ENCODE results near the gene NINJ1.

Gene NINJ1

GRCh38 chr9:93134015-93134739, at the start of gene NINJ1:
Gene NINJ1, minus strand, starts transcription at chr9:93134251. Its CDS starts 34 bp downstream, at chr9:93134217.
- peak; percentile 45 for DNase-seq

GRCh38 chr9:93183131-93183662, 49.1 kb upstream of the NINJ1 start:
- DNase-seq: no peak

GRCh38 chr9:93182572-93182971, 48.5 kb upstream of the NINJ1 start:
- DNase-seq: no peak

GRCh38 chr9:93181672-93182435, 47.8 kb upstream of the NINJ1 start:
- no peak for DNase-seq

GRCh38 chr9:93180938-93181337, 46.9 kb upstream of the NINJ1 start:
- DNase-seq: no peak

GRCh38 chr9:93178851-93179786, 45.1 kb upstream of the NINJ1 start:
- DNase-seq: no peak

GRCh38 chr9:93177676-93178075, 43.6 kb upstream of the NINJ1 start:
- DNase-seq: no peak

- no peak for DNase-seq
These were observed 40.9 kb upstream of the NINJ1 start for GRCh38 chr9:93174976-93175375.

GRCh38 chr9:93173365-93174051, 39.5 kb upstream of the NINJ1 start:
- DNase-seq: no peak

GRCh38 chr9:93172666-93173364, 38.8 kb upstream of the NINJ1 start:
- DNase-seq: no peak

- DNase-seq: no peak
These were observed 37.4 kb upstream of the NINJ1 start for GRCh38 chr9:93171261-93171990.

GRCh38 chr9:93170571-93170970, 36.5 kb upstream of the NINJ1 start:
- DNase-seq: no peak

GRCh38 chr9:93169444-93169843, 35.4 kb upstream of the NINJ1 start:
- no peak for DNase-seq

- no peak for DNase-seq
These were observed 34.5 kb upstream of the NINJ1 start for GRCh38 chr9:93168581-93168980.

GRCh38 chr9:93167838-93168237, 33.8 kb upstream of the NINJ1 start:
- DNase-seq: no peak

GRCh38 chr9:93167185-93167584, 33.1 kb upstream of the NINJ1 start:
- no peak for DNase-seq

- no peak for DNase-seq
These were observed 32.6 kb upstream of the NINJ1 start for GRCh38 chr9:93166699-93167098.

GRCh38 chr9:93164085-93164484, 30.0 kb upstream of the NINJ1 start:
- no peak for DNase-seq

GRCh38 chr9:93161786-93162562, 27.9 kb upstream of the NINJ1 start:
- no peak for DNase-seq
